ENCODE data around the gene SWT1.

Gene SWT1

DNA sequence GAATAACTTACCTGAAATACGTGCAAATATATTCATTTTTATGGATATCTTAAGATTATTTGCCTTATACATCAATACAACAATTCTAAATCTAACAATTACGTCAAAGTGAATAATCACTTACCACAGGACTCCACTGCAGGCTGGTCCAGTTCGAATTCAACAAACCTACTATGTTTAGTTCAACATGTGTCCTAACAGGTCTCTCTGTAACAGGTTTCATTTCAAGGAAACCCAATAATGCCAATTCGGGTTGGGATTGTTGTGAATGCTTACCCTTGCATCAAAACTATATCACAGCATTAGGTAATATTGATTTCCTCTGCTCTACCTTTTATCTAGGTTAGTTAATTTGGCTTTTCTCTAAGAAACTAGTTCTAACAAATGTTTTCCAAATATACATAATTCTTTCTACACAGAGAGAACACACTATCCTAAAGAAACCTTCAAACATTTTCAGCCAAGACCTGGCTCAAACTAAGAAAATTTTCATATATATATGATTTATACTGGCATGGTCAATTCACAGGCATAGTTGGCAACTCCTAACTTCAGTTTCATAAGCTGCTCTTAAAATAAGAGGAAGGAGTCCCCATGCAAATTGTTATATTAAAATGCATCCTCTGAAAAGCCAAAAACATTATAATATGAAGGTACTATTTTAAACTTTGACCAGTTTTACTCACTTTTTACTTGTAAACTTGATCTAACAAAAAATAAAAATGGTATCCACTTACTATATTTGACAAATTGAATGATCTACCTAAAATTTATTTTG lies 155.6 kb downstream of the SWT1 start:
- Mint-ChIP-seq H3K9me3 (no peaks in the 10 kb centered on the region), H3K4me1 (peaks cover 47% of the 10 kb centered on the region), H3K27me3 (ENCODE audit: low read depth, poor library complexity) (no peaks in the 10 kb centered on the region), H3K27ac (no peak overlapping the region), H3K36me3 (ENCODE audit: low read depth) (peaks cover 25% of the 10 kb centered on the region), H3K4me3 (peak overlapping the region; percentile 96)
- no peak for TF ChIP-seq CTCF (IDR thresholded peaks at IDR 0.05)
- no peak for DNase-seq

DNA sequence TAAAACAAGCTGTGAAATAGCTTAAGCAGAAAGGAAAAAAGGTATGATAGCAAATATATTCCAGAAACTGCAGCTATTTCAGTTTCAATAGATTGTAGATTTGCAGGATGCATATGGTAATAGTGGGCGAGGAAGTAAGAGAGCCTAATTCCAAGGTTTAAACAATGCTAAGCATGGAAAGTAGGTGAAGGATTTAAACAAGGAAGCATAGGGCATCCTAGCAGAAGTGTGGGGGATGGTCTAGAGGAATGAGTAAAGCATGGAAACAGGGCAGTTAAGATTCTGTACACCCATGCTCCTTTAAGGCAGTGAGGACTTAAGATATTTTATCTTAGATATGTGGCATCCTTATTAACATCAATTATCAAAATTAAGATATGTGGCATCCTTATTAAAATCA lies 157.4 kb downstream of the SWT1 start:
- H3K36me3 Mint-ChIP-seq (ENCODE audit: low read depth) = peaks cover 20% of the 10 kb centered on the region
- H3K9me3 Mint-ChIP-seq = no peaks in the 10 kb centered on the region
- peak overlapping the region; percentile 16 for H3K27ac Mint-ChIP-seq
- H3K4me1 Mint-ChIP-seq = peaks cover 65% of the 10 kb centered on the region
- TF ChIP-seq CTCF (IDR thresholded peaks at IDR 0.05) = no peak
- H3K27me3 Mint-ChIP-seq (ENCODE audit: low read depth, poor library complexity) = no peaks in the 10 kb centered on the region
- no peak for DNase-seq
- peak overlapping the region; percentile 96 for H3K4me3 Mint-ChIP-seq

GRCh38 chr1:185315445-185316071 lies 158.6 kb downstream of the SWT1 start:
- H3K27ac Mint-ChIP-seq = peak overlapping the region; percentile 30
- H3K4me1 Mint-ChIP-seq = peaks cover 66% of the 10 kb centered on the region
- no peak for DNase-seq
- peak overlapping the region; percentile 96 for H3K4me3 Mint-ChIP-seq
- H3K27me3 Mint-ChIP-seq (ENCODE audit: low read depth, poor library complexity) = no peaks in the 10 kb centered on the region
- no peak for TF ChIP-seq CTCF (IDR thresholded peaks at IDR 0.05)
- H3K36me3 Mint-ChIP-seq (ENCODE audit: low read depth) = peaks cover 29% of the 10 kb centered on the region
- H3K9me3 Mint-ChIP-seq = no peaks in the 10 kb centered on the region

- peak overlapping the region; percentile 100 for H3K27ac Mint-ChIP-seq
- peak overlapping the region; percentile 96 for H3K4me3 Mint-ChIP-seq
- DNase-seq = peak; percentile 96
- peaks cover 72% of the 10 kb centered on the region for H3K4me1 Mint-ChIP-seq
- no peaks in the 10 kb centered on the region for H3K27me3 Mint-ChIP-seq (ENCODE audit: low read depth, poor library complexity)
- H3K9me3 Mint-ChIP-seq = peaks cover 6% of the 10 kb centered on the region
- TF ChIP-seq CTCF (IDR thresholded peaks at IDR 0.05) = no peak
- H3K36me3 Mint-ChIP-seq (ENCODE audit: low read depth) = peaks cover 31% of the 10 kb centered on the region
Measured at GRCh38 chr1:185316163-185317033, 159.4 kb downstream of the SWT1 start.

GRCh38 chr1:185317034-185317885 lies 160.3 kb downstream of the SWT1 start, which contains the start of gene IVNS1ABP:
Gene IVNS1ABP (minus strand): TSS chr1:185317243. CDS start chr1:185309493, 7,750 bp downstream.
- peak within 1 kb of the TSS; percentile 100 for H3K27ac Mint-ChIP-seq
- H3K27me3 Mint-ChIP-seq (ENCODE audit: low read depth, poor library complexity) = no peaks in the 10 kb centered on the region
- H3K4me3 Mint-ChIP-seq = peak within 1 kb of the TSS; percentile 96
- TF ChIP-seq CTCF (IDR thresholded peaks at IDR 0.05) = no peak
- H3K9me3 Mint-ChIP-seq = peaks cover 6% of the 10 kb centered on the region
- H3K36me3 Mint-ChIP-seq (ENCODE audit: low read depth) = peaks cover 26% of the 10 kb centered on the region
- peak; percentile 90 for DNase-seq
- H3K4me1 Mint-ChIP-seq = peaks cover 64% of the 10 kb centered on the region
